Measurements from ENCODE around the gene PACS1. TPM values are rescaled to one million over a fixed set of nuclear protein-coding genes. Genes with fewer than 3 reads are reported as not detected.

The PACS1 gene
- total RNA-seq, 1 experiment from 2014 or later, result 41.1 TPM

DNA sequence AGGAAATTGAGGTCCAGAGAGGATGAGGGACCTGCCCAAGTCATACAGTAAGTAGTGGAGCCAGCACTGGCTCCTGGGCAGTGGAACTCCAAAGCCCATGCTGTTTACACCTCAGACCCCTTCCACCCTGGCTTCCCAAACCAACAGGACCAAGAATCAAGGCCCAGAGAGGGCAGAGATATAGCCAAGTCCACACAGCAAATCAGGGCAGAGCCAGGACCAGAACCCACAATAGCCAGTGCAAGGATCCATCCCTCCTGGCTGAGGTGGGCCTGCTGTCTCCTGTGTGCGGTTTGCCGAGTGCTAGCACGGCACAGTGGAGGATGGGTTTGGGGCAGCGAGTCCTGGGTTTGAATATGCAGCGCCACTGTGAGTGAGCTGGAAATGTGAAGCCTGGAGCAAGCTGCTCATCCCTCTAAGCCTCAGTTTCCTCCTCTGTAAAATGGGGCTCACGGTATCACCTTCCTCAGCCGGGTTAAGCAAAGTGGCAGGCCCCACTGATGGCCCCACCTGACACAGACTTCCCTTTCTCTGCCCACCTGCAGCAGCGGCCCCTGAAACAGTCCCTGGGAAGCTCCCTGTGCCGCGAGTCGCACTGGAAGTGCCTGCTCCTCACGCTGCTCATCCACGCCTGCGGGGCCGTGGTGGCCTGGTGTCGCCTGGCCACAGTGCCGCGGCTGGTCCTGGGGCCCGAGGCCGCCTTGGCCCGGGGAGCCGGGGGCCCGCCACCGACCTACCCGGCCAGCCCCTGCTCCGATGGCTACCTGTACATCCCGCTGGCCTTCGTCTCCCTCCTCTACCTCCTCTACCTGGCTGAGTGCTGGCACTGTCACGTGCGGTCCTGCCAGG, 223.9 kb downstream of the PACS1 start:
- Histone ChIP-seq H3K9me2 (ENCODE audit: insufficient read depth) (no peaks in the 10 kb centered on the region), H2AFZ (ENCODE audit: low read depth, low read length, poor library complexity, severe bottlenecking) (no peak overlapping the region), H3K9ac (ENCODE audit: low read length) (no peak overlapping the region), H3K27ac (ENCODE audit: low read depth, low read length) (no peak overlapping the region), H4K20me1 (ENCODE audit: insufficient read depth) (no peaks in the 10 kb centered on the region), H3K4me3 (replicated peaks in 1 of 2; ENCODE audit: low read depth in 1 of 2, low read length in 2 of 2) (no peak overlapping the region), H3K27me3 (ENCODE audit: insufficient read depth, low read length) (no peaks in the 10 kb centered on the region), H3K79me2 (ENCODE audit: insufficient read depth, low read length) (no peaks in the 10 kb centered on the region), H3K9me3 (ENCODE audit: control insufficient read depth in 1 of 2, insufficient read depth in 1 of 2, low read depth in 1 of 2, low read length in 2 of 2) (no peaks in the 10 kb centered on the region), H3K4me1 (ENCODE audit: control insufficient read depth in 1 of 2, insufficient read depth in 2 of 2, low read length in 2 of 2) (peaks cover 18 to 36% of the 10 kb centered on the region in 2 experiments), H3K36me3 (ENCODE audit: control insufficient read depth in 1 of 2, insufficient read depth in 2 of 2, low read length in 2 of 2) (no peaks in the 10 kb centered on the region), H3K4me2 (ENCODE audit: low read length) (no peak overlapping the region)
- ChIA-PET POLR2A (no interaction called here), CTCF (no interaction called here), RAD21 (ENCODE audit: low non-redundant PET in 1 of 2, low total read pairs in 2 of 2, uncharacterized antibody in 2 of 2, unreplicated experiment in 2 of 2) (no interaction called here)
- ATAC-seq, result no peak
- DNase-seq (ENCODE audit: low read depth, low spot score), result no peak
- TF ChIP-seq ZNF274 (IDR thresholded peaks at IDR 0.05; ENCODE audit: low read depth, low read length), result no peak
- TF ChIP-seq, protein P1, sequence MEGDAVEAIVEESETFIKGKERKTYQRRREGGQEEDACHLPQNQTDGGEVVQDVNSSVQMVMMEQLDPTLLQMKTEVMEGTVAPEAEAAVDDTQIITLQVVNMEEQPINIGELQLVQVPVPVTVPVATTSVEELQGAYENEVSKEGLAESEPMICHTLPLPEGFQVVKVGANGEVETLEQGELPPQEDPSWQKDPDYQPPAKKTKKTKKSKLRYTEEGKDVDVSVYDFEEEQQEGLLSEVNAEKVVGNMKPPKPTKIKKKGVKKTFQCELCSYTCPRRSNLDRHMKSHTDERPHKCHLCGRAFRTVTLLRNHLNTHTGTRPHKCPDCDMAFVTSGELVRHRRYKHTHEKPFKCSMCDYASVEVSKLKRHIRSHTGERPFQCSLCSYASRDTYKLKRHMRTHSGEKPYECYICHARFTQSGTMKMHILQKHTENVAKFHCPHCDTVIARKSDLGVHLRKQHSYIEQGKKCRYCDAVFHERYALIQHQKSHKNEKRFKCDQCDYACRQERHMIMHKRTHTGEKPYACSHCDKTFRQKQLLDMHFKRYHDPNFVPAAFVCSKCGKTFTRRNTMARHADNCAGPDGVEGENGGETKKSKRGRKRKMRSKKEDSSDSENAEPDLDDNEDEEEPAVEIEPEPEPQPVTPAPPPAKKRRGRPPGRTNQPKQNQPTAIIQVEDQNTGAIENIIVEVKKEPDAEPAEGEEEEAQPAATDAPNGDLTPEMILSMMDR (IDR thresholded peaks at IDR 0.05 in 2 of 3, conservative IDR thresholded peaks at IDR 0.05 in 1 of 3; ENCODE audit: borderline replicate concordance in 1 of 3, insufficient read depth in 1 of 3, low read depth in 2 of 3, low read length in 2 of 3), result no peak
- TF ChIP-seq POLR2A (IDR thresholded peaks at IDR 0.05; ENCODE audit: borderline replicate concordance, extremely low read depth, insufficient read depth, insufficient read length), result no peak
- no peak for TF ChIP-seq SRF (IDR thresholded peaks at IDR 0.05; ENCODE audit: low read depth)
- TF ChIP-seq RAD21 (IDR thresholded peaks at IDR 0.05; ENCODE audit: low read depth), result no peak
- TF ChIP-seq, protein P2, sequence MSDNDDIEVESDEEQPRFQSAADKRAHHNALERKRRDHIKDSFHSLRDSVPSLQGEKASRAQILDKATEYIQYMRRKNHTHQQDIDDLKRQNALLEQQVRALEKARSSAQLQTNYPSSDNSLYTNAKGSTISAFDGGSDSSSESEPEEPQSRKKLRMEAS (IDR thresholded peaks at IDR 0.05), result no peak
- TF ChIP-seq, protein P3, sequence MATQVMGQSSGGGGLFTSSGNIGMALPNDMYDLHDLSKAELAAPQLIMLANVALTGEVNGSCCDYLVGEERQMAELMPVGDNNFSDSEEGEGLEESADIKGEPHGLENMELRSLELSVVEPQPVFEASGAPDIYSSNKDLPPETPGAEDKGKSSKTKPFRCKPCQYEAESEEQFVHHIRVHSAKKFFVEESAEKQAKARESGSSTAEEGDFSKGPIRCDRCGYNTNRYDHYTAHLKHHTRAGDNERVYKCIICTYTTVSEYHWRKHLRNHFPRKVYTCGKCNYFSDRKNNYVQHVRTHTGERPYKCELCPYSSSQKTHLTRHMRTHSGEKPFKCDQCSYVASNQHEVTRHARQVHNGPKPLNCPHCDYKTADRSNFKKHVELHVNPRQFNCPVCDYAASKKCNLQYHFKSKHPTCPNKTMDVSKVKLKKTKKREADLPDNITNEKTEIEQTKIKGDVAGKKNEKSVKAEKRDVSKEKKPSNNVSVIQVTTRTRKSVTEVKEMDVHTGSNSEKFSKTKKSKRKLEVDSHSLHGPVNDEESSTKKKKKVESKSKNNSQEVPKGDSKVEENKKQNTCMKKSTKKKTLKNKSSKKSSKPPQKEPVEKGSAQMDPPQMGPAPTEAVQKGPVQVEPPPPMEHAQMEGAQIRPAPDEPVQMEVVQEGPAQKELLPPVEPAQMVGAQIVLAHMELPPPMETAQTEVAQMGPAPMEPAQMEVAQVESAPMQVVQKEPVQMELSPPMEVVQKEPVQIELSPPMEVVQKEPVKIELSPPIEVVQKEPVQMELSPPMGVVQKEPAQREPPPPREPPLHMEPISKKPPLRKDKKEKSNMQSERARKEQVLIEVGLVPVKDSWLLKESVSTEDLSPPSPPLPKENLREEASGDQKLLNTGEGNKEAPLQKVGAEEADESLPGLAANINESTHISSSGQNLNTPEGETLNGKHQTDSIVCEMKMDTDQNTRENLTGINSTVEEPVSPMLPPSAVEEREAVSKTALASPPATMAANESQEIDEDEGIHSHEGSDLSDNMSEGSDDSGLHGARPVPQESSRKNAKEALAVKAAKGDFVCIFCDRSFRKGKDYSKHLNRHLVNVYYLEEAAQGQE (IDR thresholded peaks at IDR 0.05; ENCODE audit: low read depth), result no peak
- TF ChIP-seq TCF7L2 (IDR thresholded peaks at IDR 0.05; ENCODE audit: borderline replicate concordance, extremely low read depth, insufficient read depth, insufficient read length), result no peak
- TF ChIP-seq SP1 (IDR thresholded peaks at IDR 0.05; ENCODE audit: low read depth), result no peak
- TF ChIP-seq FOSL1 (IDR thresholded peaks at IDR 0.05; ENCODE audit: low read depth), result no peak
- BruUV-seq (replicated peaks), result no TSS peak
- intact Hi-C loops (cut with micrococcal nuclease), result no loop called here

Other genes with a start within 250 kb of the PACS1 start
- gene SNX32, start 236.3 kb upstream of the PACS1 start, total RNA-seq (2021; ENCODE audit: unreplicated experiment), result not detected
- gene CFL1, start 212.1 kb upstream of the PACS1 start, total RNA-seq (2021; ENCODE audit: unreplicated experiment), result 1,270 TPM
- gene MUS81, start 209.8 kb upstream of the PACS1 start, total RNA-seq (2021; ENCODE audit: unreplicated experiment), result 47.2 TPM
- gene EFEMP2, start 197.5 kb upstream of the PACS1 start, total RNA-seq (2021; ENCODE audit: unreplicated experiment), result 8.4 TPM
- gene CTSW, start 190.4 kb upstream of the PACS1 start, total RNA-seq (2021; ENCODE audit: unreplicated experiment), result not detected
- 96.0 TPM for gene FIBP, start 181.8 kb upstream of the PACS1 start, total RNA-seq (2021; ENCODE audit: unreplicated experiment)
- gene CCDC85B, start 179.6 kb upstream of the PACS1 start, total RNA-seq (2021; ENCODE audit: unreplicated experiment), result 84.3 TPM
- gene FOSL1, start 169.9 kb upstream of the PACS1 start, total RNA-seq (2021; ENCODE audit: unreplicated experiment), result 125 TPM
- 49.8 TPM for gene C11orf68, start 151.2 kb upstream of the PACS1 start, total RNA-seq (2021; ENCODE audit: unreplicated experiment)
- 158 TPM for gene DRAP1, start 150.8 kb upstream of the PACS1 start, total RNA-seq (2021; ENCODE audit: unreplicated experiment)
- not detected for gene TSGA10IP, start 124.8 kb upstream of the PACS1 start, total RNA-seq (2021; ENCODE audit: unreplicated experiment)
- gene SART1, start 108.5 kb upstream of the PACS1 start, total RNA-seq (2021; ENCODE audit: unreplicated experiment), result 47.9 TPM
- gene EIF1AD, start 68.1 kb upstream of the PACS1 start, total RNA-seq (2021; ENCODE audit: unreplicated experiment), result 45.5 TPM
- 356 TPM for gene BANF1, start 67.8 kb upstream of the PACS1 start, total RNA-seq (2021; ENCODE audit: unreplicated experiment)
- 68.1 TPM for gene CST6, start 58.3 kb upstream of the PACS1 start, total RNA-seq (2021; ENCODE audit: unreplicated experiment)
- 2.4 TPM for gene CATSPER1, start 43.8 kb upstream of the PACS1 start, total RNA-seq (2021; ENCODE audit: unreplicated experiment)
- gene GAL3ST3, start 21.1 kb upstream of the PACS1 start, total RNA-seq (2021; ENCODE audit: unreplicated experiment), result not detected
- 300 TPM for gene SF3B2, start 17.9 kb upstream of the PACS1 start, total RNA-seq (2021; ENCODE audit: unreplicated experiment)
- gene KLC2, start 187.4 kb downstream of the PACS1 start, total RNA-seq (2021; ENCODE audit: unreplicated experiment), result 58.5 TPM
- 148 TPM for gene RAB1B, start 198.4 kb downstream of the PACS1 start, total RNA-seq (2021; ENCODE audit: unreplicated experiment)
- gene CNIH2, start 207.9 kb downstream of the PACS1 start, total RNA-seq (2021; ENCODE audit: unreplicated experiment), result 1.3 TPM
- 54.7 TPM for gene YIF1A, start 218.9 kb downstream of the PACS1 start, total RNA-seq (2021; ENCODE audit: unreplicated experiment)
- gene TMEM151A, start 221.6 kb downstream of the PACS1 start, total RNA-seq (2021; ENCODE audit: unreplicated experiment), result 5.9 TPM
- gene CD248, start 246.8 kb downstream of the PACS1 start, total RNA-seq (2021; ENCODE audit: unreplicated experiment), result 0.32 TPM

All from HCT116 (cell line).